C1 segment of cervical spinal cord (tissue), 14 donors: ENCODE data around the gene CEACAM19.
A peak's percentile ranks its signal among the peaks of the same experiment; 100 is the strongest.
"Not testable (repeated sequence)": the region's sequence is repeated elsewhere in the genome, so short reads cannot be mapped to it uniquely, and the experiment has no call there.

Experiments used
- DNase-seq, 14 donors: peaks; one replicate each; lab custom pipeline; 2025; lab: John Stamatoyannopoulos, UW

CEACAM19 gene

GRCh38 chr19:44645407-44646048 lies 25.8 kb upstream of the CEACAM19 start:
- no peak for DNase-seq

GRCh38 chr19:44646049-44646416 lies 25.2 kb upstream of the CEACAM19 start:
- DNase-seq = no peak

- no peak for DNase-seq
Observed at GRCh38 chr19:44647144-44647543, 24.1 kb upstream of the CEACAM19 start.

GRCh38 chr19:44648631-44649251 lies 22.5 kb upstream of the CEACAM19 start:
- no peak for DNase-seq

- no peak for DNase-seq
Observed at GRCh38 chr19:44649578-44650145, 21.6 kb upstream of the CEACAM19 start.

GRCh38 chr19:44653343-44653742 lies 17.9 kb upstream of the CEACAM19 start:
- DNase-seq = no peak

GRCh38 chr19:44653977-44654774 lies 17.1 kb upstream of the CEACAM19 start:
- peak in 7 of 14 donors; percentile 7 to 34 (median 17) for DNase-seq

GRCh38 chr19:44657211-44657921 lies 13.9 kb upstream of the CEACAM19 start:
- DNase-seq = peak in 2 of 14 donors; percentile 9 to 25

- DNase-seq = no peak
Observed at GRCh38 chr19:44658069-44658733, 13.1 kb upstream of the CEACAM19 start.

GRCh38 chr19:44660081-44660480 lies 11.2 kb upstream of the CEACAM19 start:
- no peak for DNase-seq

GRCh38 chr19:44661205-44661604 lies 10.1 kb upstream of the CEACAM19 start:
- DNase-seq = no peak

GRCh38 chr19:44661904-44662303 lies 9.4 kb upstream of the CEACAM19 start:
- DNase-seq = no peak

- no peak for DNase-seq
Observed at GRCh38 chr19:44662691-44663385, 8.4 kb upstream of the CEACAM19 start.

- no peak for DNase-seq
Observed at GRCh38 chr19:44663996-44664395, 7.3 kb upstream of the CEACAM19 start.

GRCh38 chr19:44664976-44665375 lies 6.3 kb upstream of the CEACAM19 start:
- DNase-seq = no peak

GRCh38 chr19:44666852-44667556 lies 4.3 kb upstream of the CEACAM19 start:
- no peak for DNase-seq

- no peak for DNase-seq
Observed at GRCh38 chr19:44668985-44669764, 2.1 kb upstream of the CEACAM19 start.

- DNase-seq = not testable (repeated sequence)
Observed at GRCh38 chr19:44670027-44670426, 1.3 kb upstream of the CEACAM19 start.

- DNase-seq = no peak
Observed at GRCh38 chr19:44672226-44672625, 944 bp downstream of the CEACAM19 start.
